MCF 10A (cell line): ENCODE measurements around the gene BCL2. TPM values are rescaled to one million over a fixed set of nuclear protein-coding genes. Genes with fewer than 3 reads are reported as not detected.

Source experiments
- BruUV-seq: library from RNA; stranded (reverse); fragments of 400-500 nt; replicated peaks from 2 replicates; lab custom pipeline; 2021; lab: Mats Ljungman, UMichigan
- CTCF ChIA-PET: fragments of 300-600 bp; sonication (Branson Sonifier 250); formaldehyde crosslinking; extraction: SDS; loops from one replicate; lab custom pipeline; 2021; ENCODE audit warnings: antibody characterized with exemption, inconsistent platforms; lab: Yijun Ruan, JAX
- POLR2A ChIA-PET: fragments of 300-600, 350-650 bp; sonication (Branson Sonifier 250); formaldehyde crosslinking; extraction: SDS; loops from one replicate; lab custom pipeline; 2020; ENCODE audit warnings: antibody characterized with exemption, inconsistent platforms; lab: Yijun Ruan, JAX
- DNase-seq: peaks from one replicate; pipeline ENCODE4 v3.0.0-alpha.2; 2018; ENCODE audit not compliant: unreplicated experiment
- H3K27ac Mint-ChIP-seq: one replicate; pipeline ENCODE4 v1.8.0; 2022; ENCODE audit warnings: mild to moderate bottlenecking, low read depth, mixed read lengths; ENCODE audit not compliant: unreplicated experiment
- H3K27me3 Mint-ChIP-seq: one replicate; pipeline ENCODE4 v1.8.0; 2022; ENCODE audit warnings: mixed read lengths; ENCODE audit not compliant: insufficient read depth, unreplicated experiment
- H3K36me3 Mint-ChIP-seq: one replicate; pipeline ENCODE4 v1.8.0; 2022; ENCODE audit warnings: mild to moderate bottlenecking, moderate library complexity, mixed read lengths; ENCODE audit not compliant: insufficient read depth, unreplicated experiment
- H3K4me1 Mint-ChIP-seq: one replicate; pipeline ENCODE4 v1.8.0; 2022; ENCODE audit warnings: mixed read lengths; ENCODE audit not compliant: insufficient read depth, unreplicated experiment
- H3K4me3 Mint-ChIP-seq: one replicate; pipeline ENCODE4 v1.8.0; 2022; ENCODE audit warnings: mild to moderate bottlenecking, moderate library complexity, mixed read lengths; ENCODE audit not compliant: unreplicated experiment
- H3K9me3 Mint-ChIP-seq: one replicate; pipeline ENCODE4 v1.8.0; 2022; ENCODE audit warnings: mixed read lengths; ENCODE audit not compliant: unreplicated experiment
- intact Hi-C: fragments of 100-400 bp; cut with micrococcal nuclease; formaldehyde crosslinking; loops from 2 replicates; pipeline ENCODE4 v1.14.1; 2022
- total RNA-seq: library from RNA; stranded (reverse); gene quantifications from 2 replicates; pipeline ENCODE4 v1.2.3, GENCODE V29; 2022
- TF ChIP-seq, protein P1 (sequence below): fragments of 200-600 bp; IDR thresholded peaks from one replicate; pipeline ENCODE4 v1.8.0; 2022; ENCODE audit warnings: antibody characterized with exemption, mild to moderate bottlenecking; ENCODE audit not compliant: unreplicated experiment

Gene BCL2
- total RNA-seq, 1 experiment from 2014 or later = 3.0 TPM

DNA sequence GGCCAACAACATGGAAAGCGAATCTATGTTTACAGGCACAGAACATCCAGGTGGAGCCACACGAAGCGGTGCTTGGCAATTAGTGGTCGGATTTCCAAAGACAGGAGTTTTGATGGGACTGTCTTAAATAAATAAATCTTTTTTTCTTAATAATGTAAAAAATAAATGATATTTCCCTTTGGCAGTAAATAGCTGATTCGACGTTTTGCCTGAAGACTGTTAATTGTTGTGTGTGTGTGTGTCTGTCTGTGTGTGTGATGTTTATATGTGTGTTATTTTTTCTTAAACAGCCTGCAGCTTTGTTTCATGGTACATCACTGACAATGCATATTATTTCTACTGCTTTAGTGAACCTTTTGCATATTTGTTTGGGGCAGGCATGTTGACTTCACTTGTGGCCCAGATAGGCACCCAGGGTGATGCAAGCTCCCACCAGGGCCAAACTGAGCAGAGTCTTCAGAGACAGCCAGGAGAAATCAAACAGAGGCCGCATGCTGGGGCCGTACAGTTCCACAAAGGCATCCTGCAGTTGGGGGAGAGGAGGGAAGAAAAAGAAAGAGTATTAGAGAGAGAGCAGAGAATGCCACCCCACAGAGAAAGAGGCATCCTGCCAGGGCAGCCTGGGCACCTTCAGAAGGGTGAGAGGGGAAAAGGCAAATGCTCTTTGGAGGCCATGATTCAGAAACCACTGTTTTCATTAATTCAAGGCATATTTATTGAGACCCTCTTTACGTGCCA lies 191.2 kb downstream of the BCL2 start:
- Mint-ChIP-seq H3K27me3 (no peaks in the 10 kb centered on the region), H3K9me3 (no peaks in the 10 kb centered on the region), H3K36me3 (no peaks in the 10 kb centered on the region), H3K27ac (no peak overlapping the region), H3K4me3 (no peak overlapping the region), H3K4me1 (no peaks in the 10 kb centered on the region)
- TF ChIP-seq, protein P1, sequence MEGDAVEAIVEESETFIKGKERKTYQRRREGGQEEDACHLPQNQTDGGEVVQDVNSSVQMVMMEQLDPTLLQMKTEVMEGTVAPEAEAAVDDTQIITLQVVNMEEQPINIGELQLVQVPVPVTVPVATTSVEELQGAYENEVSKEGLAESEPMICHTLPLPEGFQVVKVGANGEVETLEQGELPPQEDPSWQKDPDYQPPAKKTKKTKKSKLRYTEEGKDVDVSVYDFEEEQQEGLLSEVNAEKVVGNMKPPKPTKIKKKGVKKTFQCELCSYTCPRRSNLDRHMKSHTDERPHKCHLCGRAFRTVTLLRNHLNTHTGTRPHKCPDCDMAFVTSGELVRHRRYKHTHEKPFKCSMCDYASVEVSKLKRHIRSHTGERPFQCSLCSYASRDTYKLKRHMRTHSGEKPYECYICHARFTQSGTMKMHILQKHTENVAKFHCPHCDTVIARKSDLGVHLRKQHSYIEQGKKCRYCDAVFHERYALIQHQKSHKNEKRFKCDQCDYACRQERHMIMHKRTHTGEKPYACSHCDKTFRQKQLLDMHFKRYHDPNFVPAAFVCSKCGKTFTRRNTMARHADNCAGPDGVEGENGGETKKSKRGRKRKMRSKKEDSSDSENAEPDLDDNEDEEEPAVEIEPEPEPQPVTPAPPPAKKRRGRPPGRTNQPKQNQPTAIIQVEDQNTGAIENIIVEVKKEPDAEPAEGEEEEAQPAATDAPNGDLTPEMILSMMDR = no peak
- ChIA-PET CTCF (interaction anchor here (0.6 to 1.8 kb wide), 10 partner anchors 9 to 436 kb away, joined by 3 to 6 read pairs (median 3); no protein-coding TSS in a partner anchor), POLR2A (interaction anchor here (0.8 kb wide), 1 partner anchor 311 kb away, joined by 3 read pairs; no protein-coding TSS in a partner anchor)
- no peak for DNase-seq
- BruUV-seq = no TSS peak
- intact Hi-C loops = no loop called here

GRCh38 chr18:63126134-63127069 lies 193.2 kb downstream of the BCL2 start:
- H3K27me3 Mint-ChIP-seq = no peaks in the 10 kb centered on the region
- H3K27ac Mint-ChIP-seq = peak overlapping the region; percentile 50
- H3K4me3 Mint-ChIP-seq = no peak overlapping the region
- H3K9me3 Mint-ChIP-seq = no peaks in the 10 kb centered on the region
- intact Hi-C loops = no loop called here
- POLR2A ChIA-PET = no interaction called here
- no peaks in the 10 kb centered on the region for H3K36me3 Mint-ChIP-seq
- CTCF ChIA-PET = no interaction called here
- TF ChIP-seq, protein P1 = no peak
- no TSS peak for BruUV-seq
- DNase-seq = no peak
- no peaks in the 10 kb centered on the region for H3K4me1 Mint-ChIP-seq

GRCh38 chr18:63120620-63121019 lies 198.9 kb downstream of the BCL2 start:
- Mint-ChIP-seq H3K9me3 (no peaks in the 10 kb centered on the region), H3K27me3 (no peaks in the 10 kb centered on the region), H3K27ac (no peak overlapping the region), H3K4me1 (no peaks in the 10 kb centered on the region), H3K36me3 (no peaks in the 10 kb centered on the region), H3K4me3 (no peak overlapping the region)
- CTCF ChIA-PET = interaction anchor here (0.7 to 3.4 kb wide), 4 partner anchors 25 to 203 kb away, joined by 3 to 12 read pairs (median 4); no protein-coding TSS in a partner anchor
- intact Hi-C loops = no loop called here
- DNase-seq = no peak
- POLR2A ChIA-PET = no interaction called here
- BruUV-seq = no TSS peak
- TF ChIP-seq, protein P1 = no peak

DNA sequence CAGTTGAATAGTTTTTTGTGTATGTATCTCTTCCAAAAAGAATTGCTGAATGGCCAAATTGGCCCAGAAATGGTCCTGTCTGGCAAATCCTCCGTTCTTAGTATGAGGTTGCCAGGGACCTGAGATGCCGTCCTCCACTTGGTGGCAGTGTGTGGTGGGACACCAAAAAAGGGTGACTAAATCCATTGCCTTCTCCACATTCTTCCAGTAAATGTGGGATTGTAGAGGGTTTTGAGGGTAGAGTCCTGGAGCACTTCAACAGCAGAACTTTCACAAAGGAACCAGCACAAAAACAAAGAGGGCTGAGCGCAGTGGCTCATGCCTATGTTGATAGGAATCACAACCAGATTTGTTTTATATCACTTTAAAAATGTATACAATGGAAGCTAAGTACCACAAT lies 199.9 kb downstream of the BCL2 start:
- TF ChIP-seq, protein P1 = peak; percentile 15
- peak; percentile 22 for DNase-seq
- BruUV-seq = no TSS peak
- intact Hi-C loops = no loop called here
- Mint-ChIP-seq H3K36me3 (no peaks in the 10 kb centered on the region), H3K4me1 (no peaks in the 10 kb centered on the region), H3K4me3 (no peak overlapping the region), H3K27me3 (no peaks in the 10 kb centered on the region), H3K9me3 (no peaks in the 10 kb centered on the region), H3K27ac (no peak overlapping the region)
- ChIA-PET CTCF (interaction anchor here (0.7 to 3.4 kb wide), 6 partner anchors 9 to 313 kb away, joined by 3 to 12 read pairs (median 3); no protein-coding TSS in a partner anchor), POLR2A (interaction anchor here (0.7 kb wide), 1 partner anchor 12 kb away, joined by 3 read pairs; no protein-coding TSS in a partner anchor)
